Activated T-helper 17 cell treated with anti-CD3 and anti-CD28 coated beads, Interleukin-2, amount 50 U/mL, for 72 hours (primary cell): ENCODE results near the gene CHRM2. TPM values are rescaled to one million over a fixed set of nuclear protein-coding genes. Genes with fewer than 3 reads are reported as not detected.

ENCODE experiments used
- ATAC-seq: fragments of 150-1000 bp; cut with Tn5 transposase; replicated peaks from 2 replicates; pipeline ENCODE4 v1.10.0; 2021; ENCODE audit warnings: mild to moderate bottlenecking, moderate library complexity
- H3K27ac Mint-ChIP-seq: one replicate; pipeline ENCODE4 v1.8.0; 2022; ENCODE audit warnings: mixed read lengths
- H3K27me3 Mint-ChIP-seq: one replicate; pipeline ENCODE4 v1.8.0; 2022; ENCODE audit warnings: mixed read lengths
- H3K36me3 Mint-ChIP-seq: one replicate; pipeline ENCODE4 v1.8.0; 2022; ENCODE audit warnings: low read depth, mild to moderate bottlenecking, mixed read lengths
- H3K4me1 Mint-ChIP-seq: one replicate; pipeline ENCODE4 v1.8.0; 2022; ENCODE audit warnings: mixed read lengths
- H3K4me3 Mint-ChIP-seq: one replicate; pipeline ENCODE4 v1.8.0; 2022; ENCODE audit warnings: mild to moderate bottlenecking, mixed read lengths
- H3K9me3 Mint-ChIP-seq: one replicate; pipeline ENCODE4 v1.8.0; 2022; ENCODE audit warnings: mixed read lengths
- total RNA-seq, 2 donors: library from RNA; stranded (reverse); gene quantifications; one replicate each; pipeline ENCODE4 v1.2.3, GENCODE V29; 2022

The CHRM2 gene
- total RNA-seq, 2 donors from 2014 or later, result not detected

- Mint-ChIP-seq H3K4me1 (no peaks in the 10 kb centered on the region), H3K36me3 (no peaks in the 10 kb centered on the region), H3K9me3 (peaks cover 9% of the 10 kb centered on the region), H3K27ac (no peak overlapping the region), H3K27me3 (no peaks in the 10 kb centered on the region), H3K4me3 (no peak overlapping the region)
- ATAC-seq, result no peak
Measured at GRCh38 chr7:137007001-137007694, 138.7 kb downstream of the CHRM2 start.

GRCh38 chr7:137009404-137009803 is 141.0 kb downstream of the CHRM2 start:
- Mint-ChIP-seq H3K4me3 (no peak overlapping the region), H3K27ac (no peak overlapping the region), H3K4me1 (no peaks in the 10 kb centered on the region), H3K9me3 (peaks cover 2% of the 10 kb centered on the region), H3K27me3 (no peaks in the 10 kb centered on the region), H3K36me3 (no peaks in the 10 kb centered on the region)
- no peak for ATAC-seq

GRCh38 chr7:137015015-137015414 is 146.6 kb downstream of the CHRM2 start:
- Mint-ChIP-seq H3K4me1 (no peaks in the 10 kb centered on the region), H3K4me3 (no peak overlapping the region), H3K27me3 (no peaks in the 10 kb centered on the region), H3K27ac (no peak overlapping the region), H3K36me3 (no peaks in the 10 kb centered on the region), H3K9me3 (peaks cover 6% of the 10 kb centered on the region)
- no peak for ATAC-seq

- Mint-ChIP-seq H3K4me3 (no peak overlapping the region), H3K9me3 (peaks cover 6% of the 10 kb centered on the region), H3K36me3 (no peaks in the 10 kb centered on the region), H3K27ac (no peak overlapping the region), H3K27me3 (no peaks in the 10 kb centered on the region), H3K4me1 (no peaks in the 10 kb centered on the region)
- ATAC-seq, result no peak
Measured at GRCh38 chr7:137017221-137017620, 148.8 kb downstream of the CHRM2 start.

GRCh38 chr7:137018468-137018867 is 150.0 kb downstream of the CHRM2 start:
- H3K27ac Mint-ChIP-seq, result no peak overlapping the region
- no peaks in the 10 kb centered on the region for H3K36me3 Mint-ChIP-seq
- no peaks in the 10 kb centered on the region for H3K27me3 Mint-ChIP-seq
- no peak for ATAC-seq
- H3K9me3 Mint-ChIP-seq, result peaks cover 6% of the 10 kb centered on the region
- no peaks in the 10 kb centered on the region for H3K4me1 Mint-ChIP-seq
- H3K4me3 Mint-ChIP-seq, result no peak overlapping the region

- H3K4me1 Mint-ChIP-seq, result no peaks in the 10 kb centered on the region
- H3K9me3 Mint-ChIP-seq, result peaks cover 3% of the 10 kb centered on the region
- no peak for ATAC-seq
- H3K27ac Mint-ChIP-seq, result no peak overlapping the region
- H3K27me3 Mint-ChIP-seq, result no peaks in the 10 kb centered on the region
- H3K4me3 Mint-ChIP-seq, result no peak overlapping the region
- H3K36me3 Mint-ChIP-seq, result no peaks in the 10 kb centered on the region
Measured at GRCh38 chr7:137020351-137020750, 151.9 kb downstream of the CHRM2 start.

GRCh38 chr7:137025469-137026175 is 157.2 kb downstream of the CHRM2 start:
- ATAC-seq, result no peak
- Mint-ChIP-seq H3K27me3 (no peaks in the 10 kb centered on the region), H3K27ac (no peak overlapping the region), H3K9me3 (peaks cover 3% of the 10 kb centered on the region), H3K36me3 (no peaks in the 10 kb centered on the region), H3K4me1 (no peaks in the 10 kb centered on the region), H3K4me3 (no peak overlapping the region)

GRCh38 chr7:137026176-137026500 is 157.7 kb downstream of the CHRM2 start:
- H3K9me3 Mint-ChIP-seq, result peaks cover 3% of the 10 kb centered on the region
- no peaks in the 10 kb centered on the region for H3K36me3 Mint-ChIP-seq
- H3K27ac Mint-ChIP-seq, result no peak overlapping the region
- no peak overlapping the region for H3K4me3 Mint-ChIP-seq
- H3K4me1 Mint-ChIP-seq, result no peaks in the 10 kb centered on the region
- H3K27me3 Mint-ChIP-seq, result no peaks in the 10 kb centered on the region
- no peak for ATAC-seq

- Mint-ChIP-seq H3K27me3 (no peaks in the 10 kb centered on the region), H3K4me1 (no peaks in the 10 kb centered on the region), H3K9me3 (peaks cover 3% of the 10 kb centered on the region), H3K4me3 (no peak overlapping the region), H3K36me3 (no peaks in the 10 kb centered on the region), H3K27ac (no peak overlapping the region)
- no peak for ATAC-seq
Measured at GRCh38 chr7:137032436-137032835, 164.0 kb downstream of the CHRM2 start.

- Mint-ChIP-seq H3K9me3 (peaks cover 3% of the 10 kb centered on the region), H3K27me3 (no peaks in the 10 kb centered on the region), H3K27ac (no peak overlapping the region), H3K36me3 (no peaks in the 10 kb centered on the region), H3K4me1 (no peaks in the 10 kb centered on the region), H3K4me3 (no peak overlapping the region)
- ATAC-seq, result no peak
Measured at GRCh38 chr7:137036768-137037167, 168.3 kb downstream of the CHRM2 start.

GRCh38 chr7:137038706-137039105 is 170.3 kb downstream of the CHRM2 start:
- H3K4me3 Mint-ChIP-seq, result no peak overlapping the region
- no peak overlapping the region for H3K27ac Mint-ChIP-seq
- no peaks in the 10 kb centered on the region for H3K9me3 Mint-ChIP-seq
- no peaks in the 10 kb centered on the region for H3K27me3 Mint-ChIP-seq
- no peaks in the 10 kb centered on the region for H3K4me1 Mint-ChIP-seq
- no peak for ATAC-seq
- H3K36me3 Mint-ChIP-seq, result no peaks in the 10 kb centered on the region

GRCh38 chr7:137040745-137041144 is 172.3 kb downstream of the CHRM2 start:
- Mint-ChIP-seq H3K4me1 (no peaks in the 10 kb centered on the region), H3K4me3 (no peak overlapping the region), H3K27ac (no peak overlapping the region), H3K9me3 (no peaks in the 10 kb centered on the region), H3K36me3 (no peaks in the 10 kb centered on the region), H3K27me3 (no peaks in the 10 kb centered on the region)
- no peak for ATAC-seq

GRCh38 chr7:137045573-137045972 is 177.1 kb downstream of the CHRM2 start:
- ATAC-seq, result no peak
- no peaks in the 10 kb centered on the region for H3K4me1 Mint-ChIP-seq
- H3K27me3 Mint-ChIP-seq, result no peaks in the 10 kb centered on the region

GRCh38 chr7:137069249-137069963 is 201.0 kb downstream of the CHRM2 start:
- no peak overlapping the region for H3K27ac Mint-ChIP-seq
- no peaks in the 10 kb centered on the region for H3K36me3 Mint-ChIP-seq
- no peaks in the 10 kb centered on the region for H3K4me1 Mint-ChIP-seq
- H3K27me3 Mint-ChIP-seq, result no peaks in the 10 kb centered on the region
- no peak overlapping the region for H3K4me3 Mint-ChIP-seq
- no peak for ATAC-seq
- H3K9me3 Mint-ChIP-seq, result peaks cover 11% of the 10 kb centered on the region

More at GRCh38 chr7:137045573-137045972, 177.1 kb downstream of the CHRM2 start:
- H3K36me3 Mint-ChIP-seq, result no peaks in the 10 kb centered on the region
- H3K4me3 Mint-ChIP-seq, result no peak overlapping the region
- H3K27ac Mint-ChIP-seq, result no peak overlapping the region
- H3K9me3 Mint-ChIP-seq, result peaks cover 7% of the 10 kb centered on the region
